Esophagus squamous epithelium (tissue), 5 donors: ENCODE measurements around the gene PTCD3. TPM values are rescaled to one million over a fixed set of nuclear protein-coding genes. Genes with fewer than 3 reads are reported as not detected.
A peak's percentile ranks its signal among the peaks of the same experiment; 100 is the strongest.

Experiments used
- DNase-seq: peaks from one replicate; lab custom pipeline; 2025; lab: John Stamatoyannopoulos, UW
- H3K27ac ChIP-seq, 4 donors: fragments of 200-600 bp; sonication (generic); one replicate each; pipeline ENCODE4 v1.5.1; 2016 to 2019; ENCODE audit warnings: mild to moderate bottlenecking in 1 of 4
- H3K27me3 ChIP-seq, 4 donors: fragments of 200-600 bp; sonication (generic); 1 replicate in 3 of 4; 2 replicates in 1 of 4; pipeline versions ENCODE4 v1.5.1 to v1.6.0; 2017 to 2021; ENCODE audit warnings: antibody characterized with exemption in 1 of 4
- H3K36me3 ChIP-seq, 3 donors: fragments of 200-600 bp; sonication (generic); one replicate each; pipeline ENCODE4 v1.5.1; 2016 to 2019
- H3K4me1 ChIP-seq, 3 donors: fragments of 200-600 bp; sonication (generic); one replicate each; pipeline ENCODE4 v1.5.1; 2017 to 2019
- H3K4me3 ChIP-seq, 4 donors: fragments of 200-600 bp; sonication (generic); 1 replicate in 3 of 4; 2 replicates in 1 of 4; pipeline ENCODE4 v1.5.1; 2016 to 2019; ENCODE audit warnings: mild to moderate bottlenecking in 2 of 4, moderate library complexity in 1 of 4
- H3K9me3 ChIP-seq, 3 donors: fragments of 200-600 bp; sonication (generic); one replicate each; pipeline ENCODE4 v1.5.1; 2016 to 2019
- POLR2A ChIP-seq, 4 donors: fragments of 450-650 bp; IDR thresholded peaks; one replicate each; pipeline ENCODE4 v1.6.1; 2017; ENCODE audit warnings: antibody characterized with exemption in 4 of 4, mild to moderate bottlenecking in 4 of 4, moderate library complexity in 3 of 4
- WGBS, 2 donors: methylation state at CpG; one replicate each; pipeline ENCODE4 v1.1.5; 2018; 5-methylcytosine and 5-hydroxymethylcytosine counted together
- intact Hi-C: fragments of 100-400 bp; cut with DNase I; formaldehyde crosslinking; loops from one replicate; pipeline ENCODE4 v1.15.0; 2022
- total RNA-seq, 4 donors: library from RNA; depleted of rRNA; stranded (reverse); fragments of >200 nt; gene quantifications; one replicate each; pipeline ENCODE4 v1.1.0, GENCODE V29; 2016
- TF ChIP-seq, protein P1 (sequence below), 6 experiments: fragments of 450-650 bp in 4 of 6; fragments of 200-600 bp in 2 of 6; sonication (generic) in 2 of 6; IDR thresholded peaks; one replicate each; pipeline ENCODE4 v1.5.1; 2016 to 2019; ENCODE audit warnings: antibody characterized with exemption in 6 of 6, mild to moderate bottlenecking in 4 of 6, moderate library complexity in 4 of 6
- donor health status: DM: yes; HTN: yes; CAD: no.

The PTCD3 gene
- total RNA-seq, 4 donors from 2014 or later = 16.7 to 63.9 (median 53.1) TPM

DNA sequence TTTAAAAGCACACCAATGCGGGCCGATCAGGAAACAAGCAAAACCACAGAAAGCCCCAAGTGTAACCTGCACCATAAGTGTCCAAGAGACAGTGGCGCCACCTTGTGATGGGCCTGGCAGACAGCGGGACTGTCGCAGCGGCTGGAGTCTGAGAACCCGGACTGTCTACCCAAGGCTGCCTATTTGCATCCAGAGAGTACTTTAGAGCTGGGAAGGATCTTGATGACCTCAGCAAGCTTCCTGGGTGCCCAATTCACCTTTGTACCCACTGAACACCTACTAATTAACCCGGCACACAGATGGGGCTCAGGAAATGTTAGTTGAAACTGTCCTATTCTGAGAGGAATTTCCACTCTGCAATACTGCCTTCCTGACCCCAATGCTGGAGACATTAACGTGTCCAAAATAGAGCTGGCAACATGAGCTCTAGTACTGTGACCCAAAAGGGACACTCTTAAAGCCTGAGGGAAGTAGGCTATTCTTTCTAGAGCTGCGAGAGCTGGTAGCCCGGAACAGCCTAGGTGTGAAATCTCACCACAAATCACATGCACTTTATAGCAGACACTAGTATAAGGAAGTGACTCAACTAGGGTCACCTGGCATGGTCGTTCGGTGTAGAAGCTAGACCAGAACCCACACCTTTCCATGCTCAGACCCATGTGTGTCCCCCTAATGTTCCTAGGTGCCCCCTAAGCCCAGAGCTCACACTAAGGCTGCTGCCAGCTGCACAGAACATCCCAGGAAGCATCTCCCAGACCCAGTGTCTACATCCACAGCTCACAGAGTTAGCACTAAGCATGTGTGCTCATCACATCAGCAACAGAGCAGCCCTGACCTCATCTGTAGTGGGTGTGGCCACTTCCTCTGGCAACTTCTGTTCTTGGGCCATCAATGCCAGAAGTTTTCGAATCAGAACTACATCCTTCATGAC lies 25.8 kb upstream of the PTCD3 start:
- TF ChIP-seq, protein P1, sequence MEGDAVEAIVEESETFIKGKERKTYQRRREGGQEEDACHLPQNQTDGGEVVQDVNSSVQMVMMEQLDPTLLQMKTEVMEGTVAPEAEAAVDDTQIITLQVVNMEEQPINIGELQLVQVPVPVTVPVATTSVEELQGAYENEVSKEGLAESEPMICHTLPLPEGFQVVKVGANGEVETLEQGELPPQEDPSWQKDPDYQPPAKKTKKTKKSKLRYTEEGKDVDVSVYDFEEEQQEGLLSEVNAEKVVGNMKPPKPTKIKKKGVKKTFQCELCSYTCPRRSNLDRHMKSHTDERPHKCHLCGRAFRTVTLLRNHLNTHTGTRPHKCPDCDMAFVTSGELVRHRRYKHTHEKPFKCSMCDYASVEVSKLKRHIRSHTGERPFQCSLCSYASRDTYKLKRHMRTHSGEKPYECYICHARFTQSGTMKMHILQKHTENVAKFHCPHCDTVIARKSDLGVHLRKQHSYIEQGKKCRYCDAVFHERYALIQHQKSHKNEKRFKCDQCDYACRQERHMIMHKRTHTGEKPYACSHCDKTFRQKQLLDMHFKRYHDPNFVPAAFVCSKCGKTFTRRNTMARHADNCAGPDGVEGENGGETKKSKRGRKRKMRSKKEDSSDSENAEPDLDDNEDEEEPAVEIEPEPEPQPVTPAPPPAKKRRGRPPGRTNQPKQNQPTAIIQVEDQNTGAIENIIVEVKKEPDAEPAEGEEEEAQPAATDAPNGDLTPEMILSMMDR (IDR thresholded peaks at IDR 0.05) = peak; percentile 64 to 83 (median 78)
- no peak for TF ChIP-seq POLR2A (IDR thresholded peaks at IDR 0.05)
- WGBS, 2 donors = 32 to 51% methylated on average over 10 to 12 of the region's 14 CpGs
- Histone ChIP-seq H3K36me3 (peaks cover 15 to 94% (median 17%) of the 10 kb centered on the region in 3 donors), H3K4me1 (peaks cover 0 to 15% (median 0%) of the 10 kb centered on the region in 3 donors), H3K4me3 (no peak overlapping the region), H3K27ac (peak overlapping the region in 1 of 4 donors; percentile 26), H3K27me3 (no peaks in the 10 kb centered on the region), H3K9me3 (no peaks in the 10 kb centered on the region)
- intact Hi-C loops = loop anchor here (5.0 to 10.0 kb wide), 2 partner anchors 195 to 253 kb away; partner anchors contain the start of gene ST3GAL5
- peak; percentile 21 for DNase-seq

DNA sequence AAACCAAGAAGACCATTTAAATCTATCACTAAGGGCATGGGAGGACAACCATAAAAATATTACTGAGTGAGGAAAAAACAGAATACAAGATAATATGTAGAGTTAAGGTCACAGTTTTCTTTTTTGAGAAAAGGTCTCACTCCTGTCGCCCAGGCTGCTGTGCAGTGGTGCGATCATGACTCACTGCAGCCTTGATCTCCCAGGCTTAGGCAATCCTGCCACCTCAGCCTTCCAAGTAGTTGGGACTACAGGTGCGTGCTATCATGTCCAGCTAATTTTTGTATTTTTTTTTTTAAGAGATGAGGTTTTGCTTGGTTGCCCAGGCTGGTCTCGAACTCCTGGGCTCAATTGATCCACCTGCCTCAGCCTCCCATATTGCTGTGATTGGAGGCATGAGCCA lies 24.3 kb upstream of the PTCD3 start:
- WGBS, 2 donors = 85 to 92% methylated on average over 4 of the region's 4 CpGs
- Histone ChIP-seq H3K27ac (no peak overlapping the region), H3K27me3 (no peaks in the 10 kb centered on the region), H3K9me3 (no peaks in the 10 kb centered on the region), H3K36me3 (peaks cover 13 to 94% (median 18%) of the 10 kb centered on the region in 3 donors), H3K4me1 (peaks cover 0 to 15% (median 0%) of the 10 kb centered on the region in 3 donors), H3K4me3 (no peak overlapping the region)
- no peak for DNase-seq
- no peak for TF ChIP-seq POLR2A (IDR thresholded peaks at IDR 0.05)
- TF ChIP-seq, protein P1 (IDR thresholded peaks at IDR 0.05) = no peak
- intact Hi-C loops = loop anchor here (5.0 kb wide), 1 partner anchor 254 kb away; no protein-coding TSS in a partner anchor

DNA sequence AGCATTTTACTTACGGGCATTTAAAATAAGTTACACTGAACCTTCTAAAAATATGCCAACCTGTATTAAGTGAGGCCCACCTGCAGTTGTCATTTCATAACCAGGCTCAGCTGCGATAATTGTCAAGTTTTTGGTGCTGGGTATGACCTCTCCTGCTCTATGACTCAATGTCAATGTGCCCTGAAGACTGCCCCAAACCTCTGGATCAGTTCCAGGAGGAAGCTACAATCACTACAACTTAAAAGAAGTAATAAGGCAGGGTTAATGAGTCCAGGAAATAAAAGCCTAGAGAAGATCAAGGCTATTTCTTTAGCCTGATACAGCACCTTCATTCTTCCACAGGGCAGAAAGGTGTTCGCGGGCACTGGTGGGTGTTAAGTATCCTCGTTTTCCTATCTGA lies 23.3 kb upstream of the PTCD3 start:
- no peak for DNase-seq
- H3K9me3 ChIP-seq = no peaks in the 10 kb centered on the region
- H3K27me3 ChIP-seq = no peaks in the 10 kb centered on the region
- peaks cover 2 to 94% (median 19%) of the 10 kb centered on the region in 3 donors for H3K36me3 ChIP-seq
- TF ChIP-seq, protein P1 (IDR thresholded peaks at IDR 0.05) = no peak
- TF ChIP-seq POLR2A (IDR thresholded peaks at IDR 0.05) = no peak
- no peak overlapping the region for H3K27ac ChIP-seq
- no peak overlapping the region for H3K4me3 ChIP-seq
- intact Hi-C loops = loop anchor here (5.0 kb wide), 1 partner anchor 255 kb away; no protein-coding TSS in a partner anchor
- WGBS, 2 donors = 84% methylated on average over 5 of the region's 5 CpGs
- peaks cover 0 to 15% (median 0%) of the 10 kb centered on the region in 3 donors for H3K4me1 ChIP-seq

DNA sequence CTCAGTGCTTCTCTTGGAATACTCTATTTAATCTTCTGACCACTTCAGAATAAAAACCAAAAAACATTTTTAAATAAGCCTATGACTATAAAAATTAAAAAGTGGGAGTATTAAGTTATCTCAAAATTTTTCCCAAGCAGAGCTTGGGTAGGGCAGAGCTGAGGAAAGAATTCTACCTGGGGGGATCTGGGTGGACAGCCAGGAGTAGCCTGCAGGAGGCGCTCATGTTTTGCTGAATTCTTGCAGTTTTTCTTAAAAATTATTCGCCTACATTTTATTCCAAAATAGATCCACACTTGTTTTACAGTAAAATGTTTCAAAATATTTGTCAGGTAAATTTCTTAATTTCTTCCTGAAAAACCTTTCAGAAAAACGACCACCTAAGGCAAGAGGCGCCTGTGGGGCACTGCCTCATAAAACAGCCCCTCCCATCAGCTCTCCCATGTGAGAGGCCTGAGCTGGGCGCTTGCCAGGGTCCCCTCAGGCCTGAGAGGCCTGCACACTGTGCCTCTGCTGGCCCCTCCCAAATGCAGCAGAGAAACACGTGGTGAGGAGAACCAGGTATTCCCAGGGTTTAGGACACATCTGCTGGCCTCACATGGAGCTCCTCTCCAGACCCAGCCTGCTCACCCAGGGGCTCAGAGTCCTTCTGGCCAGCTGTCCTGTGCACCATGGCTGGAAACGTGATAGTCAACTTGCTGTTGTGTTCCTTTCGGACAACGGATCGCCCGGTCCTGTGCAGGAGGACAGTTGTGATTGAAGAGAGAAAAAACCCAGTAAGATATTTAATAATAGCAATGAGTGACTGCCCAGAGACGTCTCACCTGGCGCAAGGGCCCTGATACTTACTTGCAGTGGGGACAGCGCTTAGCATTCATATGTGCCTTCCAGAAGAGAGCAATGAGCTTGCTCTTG lies 17.8 kb upstream of the PTCD3 start:
- Histone ChIP-seq H3K27me3 (no peaks in the 10 kb centered on the region), H3K4me1 (no peaks in the 10 kb centered on the region), H3K4me3 (no peak overlapping the region), H3K9me3 (no peaks in the 10 kb centered on the region), H3K36me3 (peaks cover 0 to 95% (median 29%) of the 10 kb centered on the region in 3 donors), H3K27ac (no peak overlapping the region)
- intact Hi-C loops = no loop called here
- DNase-seq = no peak
- WGBS, 2 donors = 77 to 95% methylated on average over 10 to 13 of the region's 14 CpGs
- TF ChIP-seq, protein P1 (IDR thresholded peaks at IDR 0.05) = peak in 2 of 6 experiments; percentile 17 to 27
- TF ChIP-seq POLR2A (IDR thresholded peaks at IDR 0.05) = no peak
